D721Med (cell line): ENCODE data around the gene ROCK2.
A peak's percentile ranks its signal among the peaks of the same experiment; 100 is the strongest.

ENCODE experiments used
- DNase-seq: peaks from one replicate; pipeline ENCODE4 v3.0.0; 2011; ENCODE audit warnings: low spot score; ENCODE audit not compliant: insufficient read length
- FAIRE-seq: peaks from 2 replicates; lab custom pipeline; 2011; peaks lifted over from hg19 to GRCh38; lab: Jason Lieb, UNC
- TF ChIP-seq, protein P1 (sequence below): IDR thresholded peaks from 2 replicates; pipeline ENCODE4 v1.5.1; 2012; ENCODE audit warnings: mild to moderate bottlenecking, control low read depth; ENCODE audit not compliant: insufficient read depth; ENCODE audit errors: missing control alignments

Gene ROCK2

DNA sequence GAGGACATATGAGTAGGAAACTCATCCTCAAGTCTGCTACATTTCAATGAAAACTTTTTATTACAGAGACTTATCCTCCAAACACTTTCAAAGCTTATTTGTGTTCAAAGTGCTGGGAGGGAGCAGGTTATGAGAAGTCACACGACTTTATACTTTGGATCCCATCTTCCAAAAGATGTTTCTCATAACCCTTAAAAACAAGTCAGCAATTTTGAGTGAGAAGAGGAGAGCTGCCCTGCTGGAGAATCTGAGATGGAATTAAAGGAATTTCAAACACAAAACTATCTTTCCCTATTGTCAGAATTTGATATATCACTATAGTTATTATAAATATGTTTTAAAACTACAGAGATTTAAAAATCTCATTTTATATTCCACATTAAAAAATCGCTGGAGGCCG lies 45.8 kb downstream of the ROCK2 start:
- FAIRE-seq, result no peak
- TF ChIP-seq, protein P1, sequence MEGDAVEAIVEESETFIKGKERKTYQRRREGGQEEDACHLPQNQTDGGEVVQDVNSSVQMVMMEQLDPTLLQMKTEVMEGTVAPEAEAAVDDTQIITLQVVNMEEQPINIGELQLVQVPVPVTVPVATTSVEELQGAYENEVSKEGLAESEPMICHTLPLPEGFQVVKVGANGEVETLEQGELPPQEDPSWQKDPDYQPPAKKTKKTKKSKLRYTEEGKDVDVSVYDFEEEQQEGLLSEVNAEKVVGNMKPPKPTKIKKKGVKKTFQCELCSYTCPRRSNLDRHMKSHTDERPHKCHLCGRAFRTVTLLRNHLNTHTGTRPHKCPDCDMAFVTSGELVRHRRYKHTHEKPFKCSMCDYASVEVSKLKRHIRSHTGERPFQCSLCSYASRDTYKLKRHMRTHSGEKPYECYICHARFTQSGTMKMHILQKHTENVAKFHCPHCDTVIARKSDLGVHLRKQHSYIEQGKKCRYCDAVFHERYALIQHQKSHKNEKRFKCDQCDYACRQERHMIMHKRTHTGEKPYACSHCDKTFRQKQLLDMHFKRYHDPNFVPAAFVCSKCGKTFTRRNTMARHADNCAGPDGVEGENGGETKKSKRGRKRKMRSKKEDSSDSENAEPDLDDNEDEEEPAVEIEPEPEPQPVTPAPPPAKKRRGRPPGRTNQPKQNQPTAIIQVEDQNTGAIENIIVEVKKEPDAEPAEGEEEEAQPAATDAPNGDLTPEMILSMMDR, result no peak
- DNase-seq, result no peak

DNA sequence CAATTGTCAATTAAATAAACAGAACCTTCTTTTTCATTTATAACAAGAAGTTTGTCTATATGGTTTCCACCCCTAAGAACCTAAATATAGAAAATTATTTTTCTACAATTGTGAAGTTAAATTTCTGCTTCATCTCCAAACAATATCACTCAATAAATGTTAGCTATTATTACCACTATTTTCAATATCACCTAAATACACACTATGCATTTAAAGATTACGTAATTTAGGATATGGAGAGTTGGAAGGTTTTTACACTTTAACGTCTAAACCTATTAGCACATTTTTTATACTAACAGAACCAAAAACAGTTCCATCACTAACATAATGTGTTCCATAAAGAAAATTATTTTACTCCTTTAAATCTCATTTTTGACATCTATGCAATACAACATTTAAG lies 48.0 kb downstream of the ROCK2 start:
- no peak for DNase-seq
- peak; percentile 72 for FAIRE-seq
- TF ChIP-seq, protein P1, result no peak

DNA sequence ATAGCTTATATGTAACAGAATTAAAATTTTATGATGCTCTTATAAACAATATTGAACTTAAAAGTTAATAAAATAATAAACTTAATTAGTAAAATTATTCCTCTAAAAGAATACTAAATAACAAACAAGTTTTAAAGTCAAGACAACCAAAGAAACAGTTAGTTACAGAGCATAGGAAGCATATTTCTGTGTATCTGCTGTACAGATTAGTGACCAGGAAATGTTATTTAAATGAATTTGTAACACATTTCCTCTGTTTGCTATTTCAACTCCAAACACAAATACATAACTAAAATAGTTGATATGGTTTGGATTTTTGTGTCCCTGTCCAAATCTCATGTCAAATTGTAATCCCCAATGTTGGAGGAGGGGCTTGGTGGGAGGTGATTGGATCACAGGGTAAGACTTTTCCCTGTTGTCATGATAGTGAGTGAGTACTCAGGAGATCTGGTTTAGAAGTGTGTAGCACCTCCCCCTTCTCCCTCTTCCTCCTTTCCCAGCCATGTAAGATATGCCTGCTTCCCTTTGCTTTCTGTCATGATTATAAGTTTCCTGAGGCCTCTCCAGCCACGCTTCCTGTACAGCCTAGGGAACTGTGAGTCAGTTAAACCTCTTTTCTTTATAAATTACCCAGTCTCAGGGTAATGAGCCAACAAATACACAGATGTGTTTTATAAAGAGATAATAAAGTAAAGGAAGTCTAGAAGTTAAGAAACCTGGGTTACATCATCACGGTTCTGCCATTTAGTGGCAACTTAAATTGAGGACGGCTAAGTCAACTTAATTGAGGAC lies 51.8 kb downstream of the ROCK2 start:
- FAIRE-seq (no peak), DNase-seq (no peak)
- TF ChIP-seq, protein P1, result no peak

DNA sequence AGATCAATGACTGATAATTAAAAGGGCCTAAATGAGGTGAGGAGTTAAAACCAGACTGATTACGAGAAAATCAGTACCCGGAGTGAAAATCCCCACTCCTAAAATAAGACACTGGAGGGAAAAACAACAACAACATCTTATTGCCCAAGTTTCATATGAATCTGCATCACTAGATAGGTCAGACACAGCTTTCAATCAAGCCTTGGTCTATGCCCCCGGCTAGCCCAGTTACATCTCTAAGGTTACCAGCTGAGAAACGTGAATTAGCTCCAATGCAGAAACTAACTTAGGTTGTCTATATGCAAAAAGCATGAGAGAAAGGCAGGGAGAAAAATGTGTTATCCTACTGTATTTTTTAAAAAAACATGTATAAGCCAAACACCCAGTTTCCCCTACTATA lies 53.7 kb downstream of the ROCK2 start:
- DNase-seq (no peak), FAIRE-seq (no peak)
- TF ChIP-seq, protein P1, result no peak

DNA sequence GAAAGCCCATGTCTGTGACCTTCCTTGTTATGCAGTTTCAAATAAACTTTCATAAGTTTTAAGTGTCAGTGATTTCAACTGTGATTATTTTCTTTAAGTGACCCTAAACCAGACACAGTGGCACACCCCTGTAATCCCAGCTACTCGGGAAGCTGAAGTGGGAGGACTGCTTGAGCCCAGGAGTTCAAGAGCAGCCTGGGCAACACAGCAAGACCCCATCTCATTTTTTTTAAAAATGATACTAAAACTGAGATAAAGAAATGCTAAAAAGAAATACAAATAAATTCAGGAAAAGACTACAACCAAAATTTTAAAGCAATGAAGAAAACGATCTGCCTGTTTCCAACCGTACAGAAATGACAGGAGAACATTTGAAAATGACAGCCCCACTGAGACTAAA lies 54.2 kb downstream of the ROCK2 start:
- TF ChIP-seq, protein P1, result no peak
- DNase-seq (no peak), FAIRE-seq (no peak)

DNA sequence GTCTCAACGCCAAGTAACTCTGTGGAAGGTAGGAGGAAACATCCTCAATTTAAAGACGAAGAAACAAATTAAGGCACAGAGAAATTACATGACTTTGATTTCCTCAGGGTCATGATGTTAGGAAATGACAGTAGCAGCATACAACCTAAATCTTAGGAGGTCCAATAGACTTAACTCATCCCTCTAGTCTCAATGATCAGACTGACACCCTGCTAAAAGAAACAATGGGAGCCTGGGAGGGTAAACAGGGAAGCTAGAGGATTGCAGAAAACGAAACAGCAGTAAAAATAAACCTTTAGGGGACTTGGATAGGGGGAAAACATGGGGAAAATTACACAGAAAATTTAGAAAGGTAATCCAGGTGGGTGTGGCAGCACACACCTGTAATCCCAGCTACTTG lies 56.0 kb downstream of the ROCK2 start:
- TF ChIP-seq, protein P1, result no peak
- FAIRE-seq, result no peak
- DNase-seq, result no peak

DNA sequence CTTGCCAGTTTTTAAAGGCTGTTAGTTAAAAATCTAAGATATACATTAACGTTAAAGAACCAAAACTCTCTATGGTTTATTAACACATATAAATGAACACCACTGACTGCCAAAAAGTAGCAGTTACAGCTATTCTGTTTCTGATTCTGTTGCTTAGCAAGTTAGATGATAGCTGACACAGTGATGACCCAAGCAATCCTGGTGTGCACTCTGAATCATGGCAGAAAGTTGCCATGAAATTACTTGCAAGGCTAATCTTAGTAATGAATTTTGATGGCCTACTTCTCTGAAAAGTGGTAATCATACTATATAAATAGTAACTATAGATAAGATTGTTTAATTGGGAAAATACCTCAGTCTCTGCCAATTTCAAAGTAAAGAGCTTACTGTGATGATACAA lies 57.7 kb downstream of the ROCK2 start:
- no peak for DNase-seq
- FAIRE-seq, result no peak
- TF ChIP-seq, protein P1, result no peak
